Heart left ventricle (tissue), 16 donors: Measurements from ENCODE around the gene RBM33. TPM values are rescaled to one million over a fixed set of nuclear protein-coding genes. Genes with fewer than 3 reads are reported as not detected.

Experiments
- ATAC-seq, 4 donors: fragments of 200-7000 bp; cut with Tn5 transposase; one replicate each; pipeline ENCODE4 v1.9.1; 2020 to 2022; ENCODE audit warnings: moderate library complexity in 4 of 4, mild to moderate bottlenecking in 3 of 4, moderate number of reproducible peaks in 1 of 4
- DNase-seq, 5 donors: peaks; one replicate each; pipeline ENCODE4 v3.0.0-alpha.2; 2020
- H3K27ac ChIP-seq, 12 donors: fragments of 200-600 bp; sonication (generic) in 4 of 12; one replicate each; pipeline versions ENCODE4 v1.5.0 to v1.8.0; 2016 to 2022; ENCODE audit warnings: mild to moderate bottlenecking in 2 of 12
- H3K27me3 ChIP-seq, 9 donors: fragments of 200-600 bp; sonication (generic) in 2 of 9; one replicate each; pipeline versions ENCODE4 v1.5.1 to v1.8.0; 2016 to 2022; ENCODE audit warnings: mild to moderate bottlenecking in 3 of 9
- H3K36me3 ChIP-seq, 9 donors: fragments of 200-600 bp; sonication (generic) in 2 of 9; one replicate each; pipeline versions ENCODE4 v1.5.0 to v1.8.0; 2018 to 2022; ENCODE audit warnings: mild to moderate bottlenecking in 2 of 9
- H3K4me1 ChIP-seq, 12 donors: fragments of 200-600 bp; sonication (generic) in 4 of 12; one replicate each; pipeline versions ENCODE4 v1.5.0 to v1.8.0; 2016 to 2022; ENCODE audit warnings: mild to moderate bottlenecking in 3 of 12
- H3K4me3 ChIP-seq, 12 donors: fragments of 200-600 bp; sonication (generic) in 4 of 12; one replicate each; pipeline versions ENCODE4 v1.5.0 to v1.8.0; 2017 to 2022; ENCODE audit warnings: mild to moderate bottlenecking in 9 of 12, moderate library complexity in 4 of 12
- H3K9me3 ChIP-seq, 12 donors: fragments of 200-600 bp; sonication (generic) in 4 of 12; one replicate each; pipeline versions ENCODE4 v1.5.0 to v1.8.0; 2016 to 2022; ENCODE audit warnings: mild to moderate bottlenecking in 1 of 12
- POLR2A ChIP-seq, 2 donors: fragments of 450-650 bp; IDR thresholded peaks; one replicate each; pipeline ENCODE4 v1.6.1; 2017; ENCODE audit warnings: antibody characterized with exemption in 2 of 2, mild to moderate bottlenecking in 2 of 2, moderate library complexity in 2 of 2
- WGBS, 4 donors: extraction: QIAGEN DNeasy Blood & Tissue Kit in 2 of 4; methylation state at CpG; one replicate each; pipeline versions ENCODE4 v1.1.5 to v1.1.7; 2013 to 2018; 5-methylcytosine and 5-hydroxymethylcytosine counted together
- intact Hi-C, 10 donors: fragments of 100-400 bp; cut with DNase I; formaldehyde crosslinking; loops; one replicate each; pipeline versions ENCODE4 v1.11.1 to v1.14.2; 2022
- polyA plus RNA-seq, 2 donors: library from polyadenylated mRNA; stranded (reverse); fragments of 200-250 nt; gene quantifications; one replicate each; pipeline ENCODE4 v1.2.3, GENCODE V29; 2013
- total RNA-seq, 9 donors: library from RNA; depleted of rRNA in 2 of 9; stranded (reverse); fragments of >200 nt in 2 of 9; fragmentation: NEBNext Ultra II Directional in 3 of 9; extraction: Animal tissue kit (Norgen Biotek cat#: 25700) in 3 of 9; gene quantifications; one replicate each; pipeline versions ENCODE4 v1.1.0 to v1.2.4, GENCODE V29; 2016 to 2023
- TF ChIP-seq, protein P1 (sequence below), 12 donors: fragments of 200-600 bp; sonication (generic) in 4 of 12; IDR thresholded peaks; one replicate each; pipeline versions ENCODE4 v1.5.0 to v1.8.0; 2018 to 2022; ENCODE audit warnings: antibody characterized with exemption in 12 of 12, mild to moderate bottlenecking in 5 of 12
- donor health status: ischemic (EF 13 %, LVEDD 7.1; RV severe dilation, severe dysfunction).
- donor health status: healthy with polysubstance abuse.
- donor health status: DM: no; HTN: yes; CAD: no.
- donor health status: DM: no; HTN: no; CAD: no.
- donor health status: ischemic (EF 25% LVEDD 6.9; RV normal size, moderate dysfunction).
- donor health status: ischemic (EF 25% LVEDD 5.7; RV mildly dilated, moderate dysfunction).
- donor health status: healthy.
- donor health status: DM: yes; HTN: yes; CAD: no.
- donor health status: ischemic (EF 35%, LVEDD 5.7; RV mildly dilated, moderate dysfunction).
- donor health status: nonischemic (EF 11% LVEDD 7.7; RV severe dilation, severe dysfunction).
- donor health status: DM: yes; HTN: yes; CAD: no.
- donor health status: PGD.
- donor health status: ischemic (EF 29% LVEDD 5.4; RV normal size, mild dysfunction).
- donor health status: nonischemic (EF 23%, LVEDD 6.1; RV moderate dilation, normal function).

RBM33 gene
- total and polyA plus RNA-seq, 11 donors: 13.1 to 40.8 (median 30.2) TPM

DNA sequence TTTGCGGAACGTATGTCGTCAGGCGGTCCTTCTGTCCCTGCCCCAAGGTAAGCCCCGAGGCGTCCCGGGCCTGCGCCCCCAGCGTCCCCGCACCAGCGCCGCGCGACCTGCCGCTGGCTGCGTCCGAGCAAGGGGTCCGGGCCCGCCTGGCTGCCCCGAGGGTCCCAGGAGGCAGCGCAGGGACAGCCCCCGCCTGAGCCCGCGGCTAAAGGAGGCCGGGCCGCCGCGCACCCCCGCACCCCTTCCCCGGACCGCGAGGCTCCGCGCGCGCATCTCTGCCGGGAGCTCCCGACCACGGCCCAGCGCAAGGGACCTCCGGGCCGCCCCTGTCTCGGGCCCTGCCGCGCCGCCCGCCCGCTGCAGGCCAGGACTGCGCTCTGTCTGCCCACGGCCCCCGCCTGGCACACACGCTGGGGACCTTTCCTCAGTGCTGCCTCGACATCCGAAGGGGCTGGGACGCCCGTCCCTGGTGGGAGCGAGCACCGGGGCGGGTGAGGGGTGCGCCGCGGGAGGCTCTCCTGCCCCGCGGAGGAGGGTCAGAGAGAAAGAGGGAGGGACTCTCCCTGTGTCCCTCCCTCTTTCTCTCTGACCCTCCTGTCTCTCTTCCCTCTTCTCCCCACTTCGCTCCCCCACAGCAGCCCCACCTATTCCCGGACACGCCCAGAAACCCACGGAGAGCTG is 142.8 kb downstream of the RBM33 start:
- intact Hi-C loops: no loop called here
- Histone ChIP-seq H3K27ac (no peak overlapping the region), H3K4me3 (peak overlapping the region in 11 of 12 donors; percentile 7 to 61 (median 47)), H3K4me1 (peaks cover 0 to 14% (median 1%) of the 10 kb centered on the region in 12 donors), H3K36me3 (peaks cover 0 to 20% (median 10%) of the 10 kb centered on the region in 9 donors), H3K9me3 (no peaks in the 10 kb centered on the region), H3K27me3 (peaks cover 0 to 15% (median 0%) of the 10 kb centered on the region in 9 donors)
- peak in 3 of 4 donors; percentile 35 to 67 (median 40) for ATAC-seq
- 2 to 5% (median 4%) methylated on average over 20 to 68 of the region's 68 CpGs for WGBS, 4 donors
- peak in 1 of 5 donors; percentile 54 for DNase-seq
- TF ChIP-seq POLR2A (IDR thresholded peaks at IDR 0.05): no peak
- TF ChIP-seq, protein P1, sequence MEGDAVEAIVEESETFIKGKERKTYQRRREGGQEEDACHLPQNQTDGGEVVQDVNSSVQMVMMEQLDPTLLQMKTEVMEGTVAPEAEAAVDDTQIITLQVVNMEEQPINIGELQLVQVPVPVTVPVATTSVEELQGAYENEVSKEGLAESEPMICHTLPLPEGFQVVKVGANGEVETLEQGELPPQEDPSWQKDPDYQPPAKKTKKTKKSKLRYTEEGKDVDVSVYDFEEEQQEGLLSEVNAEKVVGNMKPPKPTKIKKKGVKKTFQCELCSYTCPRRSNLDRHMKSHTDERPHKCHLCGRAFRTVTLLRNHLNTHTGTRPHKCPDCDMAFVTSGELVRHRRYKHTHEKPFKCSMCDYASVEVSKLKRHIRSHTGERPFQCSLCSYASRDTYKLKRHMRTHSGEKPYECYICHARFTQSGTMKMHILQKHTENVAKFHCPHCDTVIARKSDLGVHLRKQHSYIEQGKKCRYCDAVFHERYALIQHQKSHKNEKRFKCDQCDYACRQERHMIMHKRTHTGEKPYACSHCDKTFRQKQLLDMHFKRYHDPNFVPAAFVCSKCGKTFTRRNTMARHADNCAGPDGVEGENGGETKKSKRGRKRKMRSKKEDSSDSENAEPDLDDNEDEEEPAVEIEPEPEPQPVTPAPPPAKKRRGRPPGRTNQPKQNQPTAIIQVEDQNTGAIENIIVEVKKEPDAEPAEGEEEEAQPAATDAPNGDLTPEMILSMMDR (IDR thresholded peaks at IDR 0.05): no peak

DNA sequence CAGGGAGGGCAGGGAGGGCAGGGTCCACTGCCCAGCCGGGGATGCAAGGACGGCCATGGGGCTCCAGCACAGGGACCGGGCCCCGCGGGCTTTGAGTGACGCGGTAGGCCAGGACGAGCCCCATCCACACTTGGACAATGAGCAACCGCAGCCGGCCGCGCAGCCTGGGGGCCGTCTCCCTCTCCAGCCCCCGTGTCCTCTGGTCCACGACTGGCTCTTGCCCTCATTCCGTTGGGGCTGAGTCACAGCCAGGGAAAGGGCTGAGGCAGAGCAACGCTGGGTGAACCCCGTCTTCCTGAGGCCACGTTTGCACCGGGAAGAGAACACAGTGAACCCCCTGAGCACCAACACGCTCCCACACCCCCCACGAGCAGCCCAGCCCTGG is 144.1 kb downstream of the RBM33 start:
- no peak for ATAC-seq
- intact Hi-C loops: no loop called here
- Histone ChIP-seq H3K27ac (no peak overlapping the region), H3K4me1 (peaks cover 0 to 14% (median 1%) of the 10 kb centered on the region in 12 donors), H3K36me3 (peaks cover 0 to 8% (median 0%) of the 10 kb centered on the region in 9 donors), H3K4me3 (no peak overlapping the region), H3K9me3 (no peaks in the 10 kb centered on the region), H3K27me3 (peaks cover 0 to 15% (median 0%) of the 10 kb centered on the region in 9 donors)
- TF ChIP-seq, protein P1 (IDR thresholded peaks at IDR 0.05): no peak
- TF ChIP-seq POLR2A (IDR thresholded peaks at IDR 0.05): no peak
- WGBS, 4 donors: 84 to 89% (median 87%) methylated on average over 20 to 22 of the region's 22 CpGs
- DNase-seq: peak in 1 of 5 donors; percentile 49

DNA sequence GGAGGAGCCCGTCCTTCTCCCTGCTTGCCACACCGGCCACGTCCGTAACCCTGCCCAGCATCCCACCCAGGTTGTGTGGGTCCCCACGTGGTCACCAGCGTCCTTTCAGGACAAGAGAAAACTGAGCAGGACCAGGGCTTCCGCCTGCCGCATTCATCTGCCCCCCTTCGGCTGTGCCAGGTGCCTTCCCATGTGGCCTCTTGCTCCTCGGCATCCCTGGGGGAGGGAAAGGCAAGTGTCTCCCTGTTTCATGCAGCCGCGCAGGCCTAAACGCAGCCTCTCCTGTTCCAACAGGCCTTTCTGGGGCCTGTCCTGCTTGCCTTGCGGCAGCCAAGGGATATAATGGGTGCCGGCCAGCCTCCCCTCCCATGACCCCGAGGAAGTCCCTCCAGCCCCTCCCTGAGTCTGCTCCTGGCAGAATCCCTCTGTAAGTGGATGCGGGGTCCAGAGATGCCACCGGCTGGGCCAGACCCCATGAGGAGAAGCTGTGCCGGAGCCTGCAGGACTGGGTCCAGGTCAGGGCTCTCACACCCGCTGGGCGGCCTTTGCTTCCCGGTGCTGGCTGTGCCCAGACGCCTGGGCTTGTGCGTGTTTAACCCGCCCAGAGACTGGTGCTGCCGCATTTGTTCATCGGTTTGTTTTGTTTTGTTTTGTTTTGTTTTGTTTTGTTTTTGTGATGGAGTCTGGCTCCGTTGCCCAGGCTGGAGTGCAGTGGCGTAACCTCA is 144.7 kb downstream of the RBM33 start:
- ATAC-seq (no peak), DNase-seq (peak in 1 of 5 donors; percentile 52)
- intact Hi-C loops: no loop called here
- TF ChIP-seq, protein P1 (IDR thresholded peaks at IDR 0.05): no peak
- TF ChIP-seq POLR2A (IDR thresholded peaks at IDR 0.05): no peak
- Histone ChIP-seq H3K4me3 (no peak overlapping the region), H3K36me3 (peaks cover 0 to 3% (median 0%) of the 10 kb centered on the region in 9 donors), H3K9me3 (no peaks in the 10 kb centered on the region), H3K27ac (no peak overlapping the region), H3K27me3 (peaks cover 0 to 15% (median 0%) of the 10 kb centered on the region in 9 donors), H3K4me1 (peaks cover 0 to 14% (median 1%) of the 10 kb centered on the region in 12 donors)
- 87 to 94% (median 89%) methylated on average over 23 to 29 of the region's 29 CpGs for WGBS, 4 donors

DNA sequence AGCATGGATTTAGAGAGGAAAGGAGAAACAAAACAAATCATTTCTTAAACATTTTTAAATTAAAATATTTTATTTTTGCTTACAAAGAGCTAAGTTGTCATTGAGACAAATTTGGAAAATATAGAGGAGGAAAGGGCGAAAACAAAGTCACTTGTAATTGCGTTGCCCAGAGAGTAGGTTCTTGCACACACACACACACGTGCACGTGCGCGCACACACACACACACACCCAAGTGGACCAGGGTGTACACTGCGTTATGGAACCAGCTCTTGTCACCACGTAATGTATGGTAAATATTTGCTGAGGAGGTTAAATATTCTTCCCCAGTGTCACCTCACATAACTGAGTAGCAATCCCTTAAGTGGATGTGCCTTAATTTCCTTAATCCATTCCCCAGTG is 146.2 kb downstream of the RBM33 start:
- Histone ChIP-seq H3K27me3 (peaks cover 0 to 15% (median 3%) of the 10 kb centered on the region in 9 donors), H3K36me3 (no peaks in the 10 kb centered on the region), H3K4me3 (no peak overlapping the region), H3K9me3 (no peaks in the 10 kb centered on the region), H3K27ac (no peak overlapping the region), H3K4me1 (peaks cover 0 to 14% (median 1%) of the 10 kb centered on the region in 12 donors)
- 58 to 76% (median 67%) methylated on average over 8 of the region's 8 CpGs for WGBS, 4 donors
- TF ChIP-seq POLR2A (IDR thresholded peaks at IDR 0.05): no peak
- TF ChIP-seq, protein P1 (IDR thresholded peaks at IDR 0.05): no peak
- ATAC-seq (no peak), DNase-seq (no peak)
- intact Hi-C loops: loop anchor here in 4 of 10 donors (10.0 kb wide), 3 partner anchors 684 to 1034 kb away; no protein-coding TSS in a partner anchor
